NCI-H187 (cell line): Measurements from ENCODE around the gene UBE2U.
"Not testable (repeated sequence)": the region's sequence is repeated elsewhere in the genome, so short reads cannot be mapped to it uniquely, and the experiment has no call there.

ENCODE experiments used
- DNase-seq, 2 experiments: peaks; one replicate each; lab custom pipeline; 2025; lab: John Stamatoyannopoulos, UW

The UBE2U gene

GRCh38 chr1:64240206-64240605 lies 36.8 kb downstream of the UBE2U start:
- no peak for DNase-seq

- DNase-seq = no peak
Observed at GRCh38 chr1:64241069-64241468, 37.6 kb downstream of the UBE2U start.

- DNase-seq = no peak
Observed at GRCh38 chr1:64242895-64243756, 39.7 kb downstream of the UBE2U start.

DNA sequence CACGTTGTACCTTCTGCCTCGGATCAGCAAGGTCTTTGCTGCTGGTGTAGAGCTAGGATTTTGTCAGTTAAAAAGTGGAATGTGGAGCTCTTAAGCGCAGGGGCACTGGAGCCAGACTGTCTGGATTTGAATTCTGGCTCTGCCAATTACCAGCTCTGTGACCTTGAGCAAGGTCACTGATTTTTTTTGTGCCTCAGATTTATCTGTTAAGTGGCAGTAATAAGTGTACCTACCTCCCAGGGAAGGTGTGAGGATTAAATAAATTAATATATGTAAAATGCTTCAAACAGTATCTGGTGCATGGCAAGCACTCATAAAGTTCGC lies 40.3 kb downstream of the UBE2U start:
- DNase-seq = no peak

DNA sequence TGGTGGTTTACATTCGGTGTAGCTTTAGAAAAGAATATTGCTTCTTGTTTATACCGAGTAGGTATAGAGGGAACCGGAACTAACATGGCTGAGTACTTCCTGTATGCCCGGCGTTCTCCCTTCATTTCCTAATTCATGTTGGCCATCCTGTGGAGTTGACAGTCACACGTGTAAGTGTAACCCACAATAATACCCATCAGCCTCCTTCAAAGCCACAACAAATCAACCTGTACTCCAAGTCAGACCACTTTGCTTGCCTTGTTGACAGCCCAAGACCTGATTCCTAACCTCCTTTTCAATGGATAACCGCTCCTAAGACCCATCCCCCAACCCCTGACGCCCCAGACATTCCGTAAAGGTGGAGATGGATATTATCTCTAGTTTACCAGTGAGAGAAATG lies 42.1 kb downstream of the UBE2U start:
- no peak for DNase-seq

DNA sequence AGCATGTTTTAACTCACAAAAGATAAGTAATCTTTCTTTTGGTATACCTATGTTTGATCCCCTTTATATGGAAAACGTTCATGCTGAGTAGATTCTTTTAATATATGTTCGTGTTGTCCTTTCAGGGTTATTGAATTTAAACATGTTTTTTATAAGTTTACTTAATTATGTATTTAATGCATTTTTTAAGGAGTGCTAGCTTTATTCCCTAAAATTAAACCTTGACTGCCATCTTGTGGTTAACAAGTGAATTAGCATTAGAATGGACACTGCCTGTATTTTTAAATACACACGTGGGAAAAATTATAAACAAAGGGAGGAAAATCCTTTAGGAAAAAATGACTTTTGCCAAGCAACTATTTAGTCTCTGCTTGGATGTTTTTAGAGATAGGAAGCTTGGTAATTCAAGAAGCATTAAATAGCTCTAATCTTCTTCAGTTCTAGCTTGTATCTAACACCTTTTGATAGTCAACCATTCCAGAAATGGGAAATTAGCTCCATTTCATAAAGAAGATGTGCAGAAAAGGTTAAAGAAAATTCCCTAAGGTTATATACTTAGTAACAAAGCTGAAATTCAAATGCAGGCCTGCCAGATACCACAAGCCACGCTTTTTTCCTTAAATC lies 43.0 kb downstream of the UBE2U start:
- peak in 1 of 2 experiments; percentile 10 for DNase-seq

GRCh38 chr1:64248065-64248464 lies 44.6 kb downstream of the UBE2U start:
- no peak for DNase-seq

DNA sequence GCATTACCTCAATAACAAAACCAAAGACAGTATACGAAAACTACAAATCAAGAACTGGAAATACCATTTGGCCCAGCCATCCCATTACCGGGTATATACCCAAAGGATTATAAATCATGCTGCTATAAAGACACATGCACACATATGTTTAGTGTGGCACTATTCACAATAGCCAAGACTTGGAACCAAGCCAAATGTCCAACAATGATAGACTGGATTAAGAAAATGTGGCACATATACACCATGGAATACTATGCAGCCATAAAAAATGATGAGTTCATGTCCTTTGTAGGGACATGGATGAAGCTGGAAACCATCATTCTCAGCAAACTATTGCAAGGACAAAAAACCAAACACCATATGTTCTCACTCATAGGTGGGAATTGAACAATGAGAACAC lies 47.0 kb downstream of the UBE2U start:
- DNase-seq = not testable (repeated sequence)

DNA sequence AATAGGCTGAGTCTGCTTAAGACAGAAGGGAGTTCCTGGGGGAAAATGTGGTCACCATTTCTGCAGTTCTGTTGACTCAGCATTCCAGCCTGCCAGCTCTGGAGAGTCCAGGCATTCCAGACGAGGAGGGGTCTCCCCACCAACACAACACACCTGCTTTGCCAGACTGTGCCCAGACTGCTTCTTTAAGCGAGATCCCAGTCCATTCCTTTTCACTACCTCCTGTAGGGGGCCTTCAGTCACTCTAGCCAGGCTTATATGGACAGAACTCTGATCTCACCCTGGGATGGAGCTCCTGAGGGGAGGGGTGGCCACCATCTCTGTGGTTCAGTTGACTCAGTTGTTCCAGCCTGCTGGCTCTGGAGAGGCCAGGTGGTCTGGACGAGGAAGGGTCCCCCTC lies 48.5 kb downstream of the UBE2U start:
- no peak for DNase-seq

GRCh38 chr1:64257233-64257632 lies 53.8 kb downstream of the UBE2U start:
- DNase-seq = not testable (repeated sequence)

DNA sequence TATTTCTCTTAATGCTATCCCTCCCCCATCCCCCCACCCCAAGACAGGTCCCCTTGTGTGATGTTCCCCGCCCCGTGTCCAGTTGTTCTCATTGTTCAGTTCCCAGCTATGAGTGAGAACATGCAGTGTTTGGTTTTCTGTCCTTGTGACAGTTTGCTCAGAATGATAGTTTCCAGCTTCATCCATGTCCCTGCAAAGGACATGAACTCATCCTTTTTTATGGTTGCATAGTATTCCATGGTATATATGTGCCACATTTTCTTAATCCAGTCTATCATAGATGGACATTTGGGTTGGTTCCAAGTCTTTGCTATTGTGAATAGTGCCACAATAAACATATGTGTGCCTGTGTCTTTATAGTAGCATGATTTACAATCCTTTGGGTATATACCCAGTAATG lies 55.0 kb downstream of the UBE2U start:
- DNase-seq = not testable (repeated sequence)

GRCh38 chr1:64263335-64263734 lies 59.9 kb downstream of the UBE2U start:
- DNase-seq = no peak

DNA sequence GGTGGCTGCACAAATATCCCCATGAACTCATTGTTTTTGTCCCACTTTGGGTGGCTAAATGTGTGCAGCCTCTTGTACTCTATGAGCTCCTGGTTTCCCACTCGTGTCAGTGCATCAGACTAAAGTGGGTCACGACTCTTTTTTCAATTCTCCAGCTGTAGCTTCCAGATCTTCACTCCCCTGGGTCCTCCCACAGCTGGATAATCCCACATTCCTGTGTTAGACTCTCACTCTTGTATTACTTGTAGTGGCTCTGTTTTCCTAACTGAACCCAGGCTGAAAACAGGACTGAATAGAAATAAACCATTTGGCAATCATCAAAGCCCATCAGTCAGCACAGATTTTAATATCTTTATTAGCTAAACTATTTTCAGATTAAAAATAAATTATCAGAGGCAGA lies 60.4 kb downstream of the UBE2U start:
- no peak for DNase-seq

GRCh38 chr1:64265141-64265540 lies 61.7 kb downstream of the UBE2U start:
- no peak for DNase-seq

- DNase-seq = no peak
Observed at GRCh38 chr1:64266991-64267390, 63.6 kb downstream of the UBE2U start.

- peak; percentile 35 to 56 for DNase-seq
Observed at GRCh38 chr1:64268653-64269557, 65.5 kb downstream of the UBE2U start.

DNA sequence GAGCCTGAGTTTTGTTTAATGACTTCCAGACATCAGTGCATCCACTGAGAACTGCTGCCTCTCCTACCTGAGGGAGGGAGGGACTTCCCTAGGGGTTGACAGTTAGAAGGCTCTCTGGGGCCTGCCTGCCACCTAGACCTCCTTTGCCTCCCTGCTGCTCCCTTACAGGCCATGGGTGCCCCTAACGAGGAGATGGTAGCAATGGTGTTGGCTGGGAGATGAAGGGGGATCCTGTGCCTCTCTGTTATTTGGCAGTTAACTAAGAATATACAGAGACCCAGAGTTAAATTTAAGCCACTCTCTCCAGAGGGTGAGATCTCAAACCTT lies 66.1 kb downstream of the UBE2U start:
- DNase-seq = no peak

- no peak for DNase-seq
Observed at GRCh38 chr1:64280001-64280400, 76.6 kb downstream of the UBE2U start.

- no peak for DNase-seq
Observed at GRCh38 chr1:64282351-64282750, 78.9 kb downstream of the UBE2U start.

- no peak for DNase-seq
Observed at GRCh38 chr1:64287071-64287470, 83.6 kb downstream of the UBE2U start.

GRCh38 chr1:64290420-64290819 lies 87.0 kb downstream of the UBE2U start:
- DNase-seq = no peak

DNA sequence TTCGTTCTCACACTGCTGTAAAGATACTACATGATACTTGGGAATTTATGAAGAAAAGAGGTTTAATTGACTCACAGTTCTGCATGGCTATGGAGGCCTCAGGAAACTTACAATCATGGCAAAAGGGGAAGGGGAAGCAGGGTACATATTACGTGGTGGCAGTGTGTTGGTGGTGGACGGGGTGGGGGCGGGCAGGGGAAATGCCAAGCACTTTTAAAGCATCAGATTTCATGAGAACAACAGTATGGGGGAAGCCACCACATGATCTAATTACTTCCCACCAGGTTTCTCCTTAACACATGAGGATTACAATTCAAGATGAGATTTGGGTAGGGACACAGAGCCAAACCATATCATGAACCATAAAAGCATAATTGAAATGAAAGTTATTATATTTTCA lies 88.5 kb downstream of the UBE2U start:
- DNase-seq = no peak

DNA sequence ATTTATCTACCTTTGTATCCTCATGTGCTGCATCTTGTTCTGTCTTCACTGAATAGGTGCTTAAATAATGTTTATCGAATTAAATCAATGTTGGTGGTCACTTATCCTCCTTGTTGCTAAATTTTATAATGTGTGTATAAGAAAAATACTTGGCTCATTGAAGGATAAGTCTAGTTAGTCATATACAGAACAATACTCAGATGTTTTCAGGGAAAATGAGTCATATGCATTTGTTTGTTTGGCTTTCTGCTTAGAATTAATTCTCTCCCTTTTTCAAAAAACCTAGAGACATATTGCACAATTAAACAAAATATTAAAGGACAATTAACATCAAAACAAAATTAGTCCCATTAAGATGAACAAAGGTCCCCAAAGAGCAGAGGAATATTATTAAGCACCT lies 89.0 kb downstream of the UBE2U start:
- no peak for DNase-seq
